Measurements from ENCODE around the gene B3GALT6.

DNA sequence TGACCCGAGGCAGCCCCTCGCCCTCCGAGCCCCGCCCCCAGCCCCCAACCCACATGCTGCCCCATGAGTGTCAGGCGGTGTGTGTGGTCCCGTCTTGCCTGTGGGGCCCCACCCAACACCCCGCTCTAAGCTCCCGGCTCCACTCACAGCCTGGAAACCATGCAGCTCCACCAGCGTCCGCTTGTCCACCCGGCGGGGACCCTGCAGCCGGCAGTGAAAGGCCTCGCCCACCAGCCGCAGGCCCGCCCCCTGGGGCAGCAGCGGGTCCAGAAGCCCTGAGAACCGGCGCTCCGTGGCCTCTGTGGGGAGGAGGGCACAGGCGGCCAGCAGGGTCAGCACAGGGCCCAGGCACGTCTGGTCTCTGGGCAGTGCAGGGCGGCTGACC lies 11.8 kb downstream of the B3GALT6 start:
- TF ChIP-seq, protein P1, sequence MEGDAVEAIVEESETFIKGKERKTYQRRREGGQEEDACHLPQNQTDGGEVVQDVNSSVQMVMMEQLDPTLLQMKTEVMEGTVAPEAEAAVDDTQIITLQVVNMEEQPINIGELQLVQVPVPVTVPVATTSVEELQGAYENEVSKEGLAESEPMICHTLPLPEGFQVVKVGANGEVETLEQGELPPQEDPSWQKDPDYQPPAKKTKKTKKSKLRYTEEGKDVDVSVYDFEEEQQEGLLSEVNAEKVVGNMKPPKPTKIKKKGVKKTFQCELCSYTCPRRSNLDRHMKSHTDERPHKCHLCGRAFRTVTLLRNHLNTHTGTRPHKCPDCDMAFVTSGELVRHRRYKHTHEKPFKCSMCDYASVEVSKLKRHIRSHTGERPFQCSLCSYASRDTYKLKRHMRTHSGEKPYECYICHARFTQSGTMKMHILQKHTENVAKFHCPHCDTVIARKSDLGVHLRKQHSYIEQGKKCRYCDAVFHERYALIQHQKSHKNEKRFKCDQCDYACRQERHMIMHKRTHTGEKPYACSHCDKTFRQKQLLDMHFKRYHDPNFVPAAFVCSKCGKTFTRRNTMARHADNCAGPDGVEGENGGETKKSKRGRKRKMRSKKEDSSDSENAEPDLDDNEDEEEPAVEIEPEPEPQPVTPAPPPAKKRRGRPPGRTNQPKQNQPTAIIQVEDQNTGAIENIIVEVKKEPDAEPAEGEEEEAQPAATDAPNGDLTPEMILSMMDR (IDR thresholded peaks at IDR 0.05 in 8 of 11, conservative IDR thresholded peaks at IDR 0.05 in 3 of 11): no peak
- TF ChIP-seq POLR2AphosphoS5 (IDR thresholded peaks at IDR 0.05): no peak

All from spleen (tissue), 7 donors.